Natural killer cell treated with Interleukin-12 subunit alpha and Interleukin-12 subunit beta and Interleukin-15 and Interleukin-18, amount 100 ng/mL, for 72 hours (primary cell): ENCODE measurements around the gene BRD4. TPM values are rescaled to one million over a fixed set of nuclear protein-coding genes. Genes with fewer than 3 reads are reported as not detected.
A peak's percentile ranks its signal among the peaks of the same experiment; 100 is the strongest.

Experiments used
- ATAC-seq, 2 donors: fragments of 150-1000 bp; cut with Tn5 transposase in 1 of 2; sonication (Bioruptor Pico), chemical (Tn5 transposase) in 1 of 2; 2 replicates each; pipeline ENCODE4 v1.10.0; 2021
- DNase-seq: peaks from one replicate; pipeline ENCODE4 v3.0.0; 2022; ENCODE audit warnings: low spot score
- H3K27ac Mint-ChIP-seq, 2 donors: 1 replicate in 1 of 2; 2 replicates in 1 of 2; pipeline ENCODE4 v1.8.0; 2022; ENCODE audit warnings: mixed read lengths in 2 of 2, mild to moderate bottlenecking in 1 of 2, moderate library complexity in 1 of 2
- H3K27me3 Mint-ChIP-seq, 2 donors: 1 replicate in 1 of 2; 2 replicates in 1 of 2; pipeline ENCODE4 v1.8.0; 2022; ENCODE audit warnings: mixed read lengths in 2 of 2
- H3K36me3 Mint-ChIP-seq: one replicate; pipeline ENCODE4 v1.8.0; 2022; ENCODE audit warnings: mixed read lengths
- H3K4me1 Mint-ChIP-seq, 2 donors: 1 replicate in 1 of 2; 2 replicates in 1 of 2; pipeline ENCODE4 v1.8.0; 2022; ENCODE audit warnings: low read depth in 2 of 2, mixed read lengths in 2 of 2, mild to moderate bottlenecking in 1 of 2
- H3K4me3 Mint-ChIP-seq: one replicate; pipeline ENCODE4 v1.8.0; 2022; ENCODE audit warnings: mixed read lengths
- H3K9me3 Mint-ChIP-seq: 2 replicates; pipeline ENCODE4 v1.8.0; 2022; ENCODE audit warnings: mixed read lengths
- total RNA-seq, 2 donors: library from RNA; stranded (reverse); gene quantifications; one replicate each; pipeline ENCODE4 v1.2.3, GENCODE V29; 2022

Gene BRD4
- total RNA-seq, 2 donors from 2014 or later, result 111 to 161 TPM

DNA sequence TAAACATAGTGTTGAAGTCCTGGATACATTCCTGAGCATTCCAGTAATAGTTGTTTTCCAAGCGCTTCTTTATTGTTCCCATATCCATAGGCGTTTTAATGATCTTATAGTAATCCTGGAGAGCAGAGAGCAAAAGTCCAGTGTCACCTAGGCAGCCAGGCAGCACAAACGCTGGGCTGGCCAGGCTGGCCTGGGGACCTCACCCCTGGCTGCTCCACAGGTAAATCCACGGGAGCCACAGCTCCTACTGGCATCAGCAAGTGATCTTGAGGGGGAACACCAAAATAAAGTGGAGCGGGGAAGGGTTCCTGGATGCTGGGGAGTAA lies 63.4 kb downstream of the BRD4 start:
- Mint-ChIP-seq H3K9me3 (no peaks in the 10 kb centered on the region), H3K27me3 (no peaks in the 10 kb centered on the region), H3K4me1 (peaks cover 30 to 56% of the 10 kb centered on the region in 2 donors), H3K27ac (no peak overlapping the region), H3K4me3 (no peak overlapping the region), H3K36me3 (peaks cover 8% of the 10 kb centered on the region)
- DNase-seq, result no peak
- ATAC-seq, result no peak

DNA sequence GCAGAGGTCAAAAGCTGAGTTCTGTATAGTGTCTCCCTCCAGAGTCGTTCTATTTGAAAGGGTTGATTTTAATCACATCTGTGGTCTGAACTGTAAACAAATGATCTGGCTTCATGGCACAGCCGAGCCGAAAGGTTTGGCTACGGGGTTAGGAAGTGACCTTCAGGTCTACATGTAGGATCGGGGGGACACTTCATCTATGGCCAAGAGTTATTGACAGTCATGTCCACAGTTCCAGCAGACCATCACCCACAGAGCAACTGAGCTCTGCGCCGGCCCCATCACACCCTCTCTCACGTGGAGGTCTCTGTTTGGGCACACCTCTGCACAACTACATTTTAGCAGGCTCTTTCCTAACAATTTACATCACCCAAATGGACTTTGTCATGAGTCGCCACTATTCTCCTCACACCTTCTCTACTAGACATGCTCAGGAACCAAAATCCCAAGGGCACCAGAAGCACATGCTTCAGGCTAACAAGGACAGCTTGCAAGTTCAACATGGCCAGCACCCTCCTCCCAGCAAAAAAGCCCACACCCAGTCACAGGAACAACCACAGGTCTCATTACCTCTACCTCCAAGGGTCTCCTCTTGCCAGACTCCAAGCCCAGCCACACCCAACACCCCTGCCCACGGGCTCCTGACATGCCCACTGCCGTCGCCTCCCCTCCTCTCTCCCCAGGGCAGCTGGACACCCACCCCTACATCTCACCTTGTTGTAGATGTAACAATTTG lies 64.0 kb downstream of the BRD4 start:
- Mint-ChIP-seq H3K4me1 (peaks cover 29 to 55% of the 10 kb centered on the region in 2 donors), H3K36me3 (peaks cover 8% of the 10 kb centered on the region)

DNA sequence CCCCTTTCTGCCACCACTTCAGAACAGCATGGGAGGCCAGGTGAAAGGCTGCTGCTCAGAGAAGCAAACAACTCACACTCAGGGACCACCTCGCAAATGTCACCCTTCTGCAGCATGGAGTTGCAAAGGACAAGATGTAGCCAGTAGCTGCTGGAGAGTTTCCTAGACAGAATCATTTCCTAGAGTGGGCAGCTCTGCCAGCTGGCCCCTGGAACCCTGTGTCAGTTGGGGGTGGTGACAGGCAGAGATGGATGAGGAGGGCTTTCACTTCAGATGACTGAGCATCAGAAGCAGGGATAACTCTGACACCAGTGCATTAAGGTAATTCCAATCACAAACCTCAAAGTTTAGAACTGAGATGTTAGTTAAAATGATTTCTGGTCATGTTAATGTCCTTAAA lies 65.7 kb downstream of the BRD4 start:
- ATAC-seq (no peak), DNase-seq (no peak)
- H3K27ac Mint-ChIP-seq, result no peak overlapping the region
- peaks cover 8% of the 10 kb centered on the region for H3K36me3 Mint-ChIP-seq
- no peaks in the 10 kb centered on the region for H3K27me3 Mint-ChIP-seq
- H3K9me3 Mint-ChIP-seq, result no peaks in the 10 kb centered on the region
- peaks cover 27 to 42% of the 10 kb centered on the region in 2 donors for H3K4me1 Mint-ChIP-seq
- H3K4me3 Mint-ChIP-seq, result no peak overlapping the region

More for the DNA sequence above, 64.0 kb downstream of the BRD4 start:
- ATAC-seq (no peak), DNase-seq (no peak)
- H3K27me3 Mint-ChIP-seq, result no peaks in the 10 kb centered on the region
- no peaks in the 10 kb centered on the region for H3K9me3 Mint-ChIP-seq
- peak overlapping the region in 1 of 2 donors; percentile 72 for H3K27ac Mint-ChIP-seq
- no peak overlapping the region for H3K4me3 Mint-ChIP-seq

DNA sequence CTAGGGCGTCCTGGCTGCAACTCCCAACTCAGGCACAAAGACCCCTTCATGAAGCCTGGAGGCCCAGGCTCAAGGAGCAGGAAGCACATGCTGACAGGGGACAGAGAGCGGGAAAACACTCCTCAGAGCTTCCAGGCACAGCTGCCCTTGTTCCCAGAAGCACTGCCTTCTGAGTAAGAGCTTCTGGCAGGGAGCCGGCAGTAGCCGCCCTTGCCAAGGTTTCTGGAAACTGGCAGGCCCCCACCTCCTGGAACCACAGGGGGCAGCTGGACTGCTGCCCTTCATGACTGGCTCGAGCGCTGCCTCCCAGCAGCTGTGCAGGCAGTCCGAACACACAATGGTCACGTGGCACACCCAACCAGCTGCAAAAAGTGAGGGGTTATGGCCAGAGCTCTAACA lies 66.5 kb downstream of the BRD4 start:
- Mint-ChIP-seq H3K27ac (no peak overlapping the region), H3K27me3 (no peaks in the 10 kb centered on the region), H3K4me1 (peaks cover 19 to 35% of the 10 kb centered on the region in 2 donors), H3K4me3 (no peak overlapping the region), H3K36me3 (peaks cover under 1% of the 10 kb centered on the region), H3K9me3 (no peaks in the 10 kb centered on the region)
- no peak for ATAC-seq
- no peak for DNase-seq

DNA sequence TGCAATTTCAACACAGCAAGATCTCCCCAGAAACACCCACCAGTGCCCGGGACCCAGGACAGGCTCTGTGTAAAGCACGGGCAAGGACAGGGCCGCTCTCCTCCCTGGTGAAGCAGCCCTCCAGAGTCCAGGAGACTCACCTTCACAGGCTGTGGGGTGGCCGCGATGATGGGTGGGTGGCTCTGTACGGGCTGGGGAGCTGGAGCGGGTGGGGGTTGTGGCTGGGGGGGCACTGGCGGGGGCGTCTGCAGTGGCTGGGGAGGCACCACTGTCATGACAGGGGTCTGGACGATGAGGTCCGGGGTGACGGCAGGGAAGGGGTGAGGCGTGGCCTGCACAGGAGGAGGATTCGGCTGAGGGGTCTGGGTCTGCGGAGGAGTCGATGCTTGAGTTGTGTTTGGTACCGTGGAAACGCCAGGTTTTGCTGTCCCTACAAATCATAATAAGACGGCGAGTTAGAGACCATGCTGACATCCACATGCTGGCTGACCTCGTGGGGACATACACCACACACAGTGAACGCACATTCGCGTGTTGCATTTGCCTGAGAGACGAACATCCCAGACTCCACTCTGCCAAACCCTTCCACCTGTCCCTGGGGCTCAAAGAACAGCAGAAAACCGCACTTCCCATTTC lies 67.0 kb downstream of the BRD4 start:
- peaks cover 15 to 32% of the 10 kb centered on the region in 2 donors for H3K4me1 Mint-ChIP-seq
- no peaks in the 10 kb centered on the region for H3K9me3 Mint-ChIP-seq
- ATAC-seq, result no peak
- no peaks in the 10 kb centered on the region for H3K36me3 Mint-ChIP-seq
- H3K4me3 Mint-ChIP-seq, result no peak overlapping the region
- H3K27me3 Mint-ChIP-seq, result no peaks in the 10 kb centered on the region
- no peak overlapping the region for H3K27ac Mint-ChIP-seq
- no peak for DNase-seq

DNA sequence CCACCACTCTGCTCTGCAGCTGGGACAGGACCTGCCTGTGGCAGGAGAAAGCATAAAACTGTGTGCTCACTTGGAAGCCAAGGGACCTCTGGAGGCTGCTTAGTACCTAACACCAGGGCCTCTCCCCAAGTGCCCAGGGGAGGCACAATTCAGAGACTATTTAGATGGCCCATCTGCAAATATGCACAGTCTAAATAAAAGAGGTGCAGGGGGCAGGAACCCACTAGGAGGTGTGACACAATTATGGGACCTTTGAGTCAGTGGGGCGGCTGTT lies 67.5 kb downstream of the BRD4 start:
- DNase-seq (no peak), ATAC-seq (no peak)
- no peak overlapping the region for H3K4me3 Mint-ChIP-seq
- H3K9me3 Mint-ChIP-seq, result no peaks in the 10 kb centered on the region
- no peak overlapping the region for H3K27ac Mint-ChIP-seq
- H3K36me3 Mint-ChIP-seq, result no peaks in the 10 kb centered on the region
- H3K27me3 Mint-ChIP-seq, result no peaks in the 10 kb centered on the region
- peaks cover 11 to 28% of the 10 kb centered on the region in 2 donors for H3K4me1 Mint-ChIP-seq

DNA sequence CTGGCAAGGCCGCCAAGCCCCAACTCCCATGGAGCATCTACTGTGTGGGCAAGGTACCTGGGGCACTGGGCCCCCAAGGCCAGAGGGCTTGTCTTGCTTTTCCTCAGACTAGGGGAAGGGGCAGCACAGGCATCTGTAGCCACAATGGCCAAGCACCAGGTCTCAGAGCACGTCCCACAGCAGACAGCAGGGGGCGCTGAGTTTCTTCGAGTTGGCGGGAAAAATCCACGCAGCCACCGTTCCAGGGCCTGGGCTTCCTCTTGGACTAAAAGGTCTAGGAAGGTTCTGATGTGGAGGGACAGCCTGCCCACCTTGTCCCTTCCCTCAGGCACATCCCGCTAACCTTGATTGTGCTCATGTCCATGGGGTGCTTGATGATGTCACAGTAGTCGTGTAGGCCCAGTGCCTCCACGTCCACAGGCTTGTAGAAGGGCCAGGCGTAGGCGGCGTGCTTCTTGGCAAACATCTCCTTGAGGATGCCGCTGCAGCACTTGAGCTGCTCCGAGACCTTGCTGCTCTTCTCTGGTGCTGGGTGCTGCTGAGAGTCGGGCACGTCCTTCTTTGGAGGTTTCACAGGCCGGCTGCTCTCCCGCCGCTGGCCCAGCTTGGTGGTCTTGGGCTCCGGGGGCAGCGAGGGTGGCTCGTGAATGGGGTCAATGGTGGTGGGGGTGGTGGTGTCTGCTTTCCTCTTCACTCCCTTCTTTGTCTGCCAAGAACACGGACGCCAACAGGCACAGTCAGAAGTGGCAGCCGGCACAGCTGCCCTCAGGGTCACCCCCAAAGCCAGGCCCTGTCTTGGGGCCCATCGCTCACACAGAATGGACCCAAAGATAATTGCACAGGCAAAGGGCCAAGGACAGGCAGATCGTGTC lies 68.0 kb downstream of the BRD4 start:
- H3K27me3 Mint-ChIP-seq, result no peaks in the 10 kb centered on the region
- H3K4me3 Mint-ChIP-seq, result no peak overlapping the region
- no peaks in the 10 kb centered on the region for H3K36me3 Mint-ChIP-seq
- H3K27ac Mint-ChIP-seq, result no peak overlapping the region
- peak; percentile 50 to 68 for ATAC-seq
- no peak for DNase-seq
- H3K4me1 Mint-ChIP-seq, result peaks cover 5 to 22% of the 10 kb centered on the region in 2 donors
- H3K9me3 Mint-ChIP-seq, result no peaks in the 10 kb centered on the region

DNA sequence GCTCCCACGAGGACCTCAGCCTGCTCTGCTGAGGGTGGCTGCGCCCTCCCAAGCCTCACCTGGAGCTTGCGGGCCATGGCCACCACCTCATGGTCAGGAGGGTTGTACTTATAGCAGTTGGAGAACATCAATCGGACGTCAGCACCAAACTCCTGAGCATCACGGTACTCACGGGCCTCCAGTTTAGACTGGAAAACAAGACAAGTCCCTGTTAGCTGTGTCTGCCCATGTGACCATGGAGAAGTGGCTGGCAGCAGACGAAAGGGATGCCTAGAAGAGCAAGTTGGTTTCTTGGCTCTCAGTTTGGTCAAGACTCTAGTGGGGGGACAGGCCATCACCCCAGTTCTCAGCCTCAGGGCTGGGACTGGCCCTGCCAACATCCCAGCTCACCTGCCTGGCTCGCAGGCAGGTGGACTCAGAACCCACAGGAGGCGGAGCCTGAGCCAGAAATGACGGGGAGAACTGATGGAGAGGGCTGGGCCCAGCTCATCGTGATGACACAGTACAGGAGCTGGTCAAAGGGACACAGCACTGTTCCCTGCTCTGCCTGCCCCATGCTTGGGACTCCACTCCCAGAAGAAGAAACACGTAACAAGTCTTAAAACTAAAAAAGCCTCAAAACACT lies 68.9 kb downstream of the BRD4 start:
- ATAC-seq (no peak), DNase-seq (no peak)
- Mint-ChIP-seq H3K4me1 (peaks cover 5 to 19% of the 10 kb centered on the region in 2 donors), H3K9me3 (no peaks in the 10 kb centered on the region), H3K27me3 (no peaks in the 10 kb centered on the region), H3K4me3 (no peak overlapping the region), H3K36me3 (peaks cover 3% of the 10 kb centered on the region), H3K27ac (peak overlapping the region in 1 of 2 donors; percentile 54)

DNA sequence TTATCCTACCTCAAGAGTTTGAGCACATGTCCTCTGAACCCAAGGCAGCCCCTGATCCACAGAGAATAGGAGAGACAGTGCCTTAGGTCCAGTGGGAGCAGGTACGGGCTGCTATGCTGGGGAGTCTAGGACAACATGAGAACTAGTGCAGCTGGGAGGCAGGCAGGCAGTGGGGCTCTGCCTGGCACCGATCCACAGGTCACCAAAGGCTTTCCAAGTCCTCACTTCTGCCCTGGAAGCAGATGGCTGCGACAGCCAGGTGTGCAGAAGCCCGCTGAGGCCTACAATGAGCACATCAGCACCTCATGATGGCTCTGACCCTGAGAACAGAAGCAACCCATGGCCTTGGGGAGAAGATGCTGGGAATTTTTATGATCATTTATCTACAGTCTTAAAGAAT lies 70.3 kb downstream of the BRD4 start:
- Mint-ChIP-seq H3K27ac (no peak overlapping the region), H3K36me3 (peaks cover 4% of the 10 kb centered on the region), H3K4me3 (no peak overlapping the region), H3K4me1 (peaks cover 0 to 7% of the 10 kb centered on the region in 2 donors), H3K9me3 (no peaks in the 10 kb centered on the region), H3K27me3 (no peaks in the 10 kb centered on the region)
- DNase-seq (no peak), ATAC-seq (no peak)

DNA sequence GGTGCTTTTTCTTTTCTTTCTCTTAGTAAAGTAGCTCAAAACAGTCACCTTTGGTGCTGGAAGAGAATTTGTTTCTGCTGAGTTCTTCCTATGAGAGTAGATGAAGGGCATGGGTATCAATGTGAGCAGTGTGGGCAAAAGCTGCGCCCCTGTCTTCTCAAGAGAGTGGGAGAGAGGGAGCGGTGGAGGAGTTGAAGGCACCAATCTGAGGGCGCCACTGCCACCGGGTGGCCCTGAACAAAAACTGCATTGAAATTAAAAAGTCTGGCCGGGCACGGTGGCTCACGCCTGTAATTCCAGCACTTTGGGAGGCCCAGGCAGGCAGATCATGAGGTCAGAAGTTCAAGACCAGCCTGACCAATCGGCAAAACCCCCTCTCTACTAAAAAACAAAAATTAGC lies 71.4 kb downstream of the BRD4 start:
- no peak for ATAC-seq
- no peak overlapping the region for H3K4me3 Mint-ChIP-seq
- peaks cover 8% of the 10 kb centered on the region for H3K36me3 Mint-ChIP-seq
- no peaks in the 10 kb centered on the region for H3K9me3 Mint-ChIP-seq
- peaks cover 0 to 9% of the 10 kb centered on the region in 2 donors for H3K4me1 Mint-ChIP-seq
- peak overlapping the region in 1 of 2 donors; percentile 27 for H3K27ac Mint-ChIP-seq
- DNase-seq, result no peak
- no peaks in the 10 kb centered on the region for H3K27me3 Mint-ChIP-seq

DNA sequence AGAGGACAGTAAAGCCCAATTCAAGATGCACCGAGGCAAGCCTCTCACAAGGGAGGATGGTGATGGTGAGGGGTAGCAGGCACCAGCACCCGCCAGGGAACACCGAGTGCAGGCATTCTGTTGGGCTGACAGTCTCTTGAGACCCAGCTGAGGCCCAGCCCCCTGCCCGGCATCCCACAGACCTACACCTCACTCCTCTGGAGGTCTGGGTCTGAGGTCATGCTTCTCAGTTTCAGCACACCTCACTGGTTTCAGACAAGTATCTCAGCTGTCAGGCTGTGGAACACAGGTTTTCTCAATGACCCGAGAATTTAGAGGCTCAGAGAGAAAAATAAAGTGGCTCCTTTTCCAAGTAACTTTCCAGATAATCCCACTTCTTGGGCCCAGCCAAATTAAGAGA lies 72.4 kb downstream of the BRD4 start:
- Mint-ChIP-seq H3K9me3 (no peaks in the 10 kb centered on the region), H3K36me3 (peaks cover 10% of the 10 kb centered on the region), H3K4me3 (no peak overlapping the region), H3K27me3 (no peaks in the 10 kb centered on the region), H3K4me1 (peaks cover 0 to 9% of the 10 kb centered on the region in 2 donors), H3K27ac (no peak overlapping the region)
- ATAC-seq, result no peak
- DNase-seq, result no peak

DNA sequence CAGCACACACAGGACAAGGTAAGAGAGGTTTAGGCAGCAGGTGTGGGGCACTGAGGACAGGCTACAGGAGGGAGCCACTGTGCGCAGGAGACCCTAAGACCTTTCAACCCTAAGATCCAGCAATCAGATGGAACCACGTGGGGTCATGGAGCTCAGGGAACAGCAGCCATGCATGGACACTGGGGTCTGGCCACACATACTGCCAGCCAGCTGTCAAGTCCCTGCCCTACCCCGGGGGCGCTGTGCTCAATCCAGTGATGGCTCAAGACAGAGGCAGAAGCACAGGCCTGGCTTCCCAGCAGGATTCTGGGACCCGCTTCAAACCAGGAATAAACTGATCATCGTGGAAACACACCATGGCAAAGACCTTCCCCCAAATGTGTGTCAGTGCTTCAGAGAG lies 74.6 kb downstream of the BRD4 start:
- H3K36me3 Mint-ChIP-seq, result peaks cover 10% of the 10 kb centered on the region

DNA sequence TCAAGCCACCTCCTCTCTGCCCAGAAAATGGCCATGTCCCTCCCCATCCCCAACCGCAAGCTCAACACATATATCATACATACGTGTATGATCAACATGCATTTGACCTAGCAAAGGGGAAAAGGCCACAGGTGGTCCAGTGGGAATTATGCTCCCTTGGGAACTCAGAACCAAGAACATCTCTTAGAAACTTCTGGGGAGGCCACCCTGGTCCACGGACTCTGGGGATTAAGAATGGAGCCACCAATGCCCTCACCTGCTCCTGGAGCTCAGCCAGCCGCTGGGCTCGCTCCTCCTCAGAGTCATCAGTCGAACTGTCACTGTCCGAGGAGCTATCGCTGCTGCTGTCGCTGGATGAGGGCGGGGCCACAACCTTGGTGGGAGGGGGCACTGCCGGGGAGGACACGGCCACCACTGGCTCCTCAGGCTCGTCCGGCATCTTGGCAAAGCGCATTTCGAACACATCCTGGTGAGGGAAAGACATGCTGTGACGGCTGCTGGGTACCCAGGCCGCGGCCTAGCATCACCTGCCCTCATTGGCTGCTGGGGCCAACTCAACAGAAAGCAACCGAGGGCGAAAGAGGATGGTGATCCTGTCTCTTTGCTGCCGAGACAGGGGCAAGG lies 75.5 kb downstream of the BRD4 start:
- peaks cover 10% of the 10 kb centered on the region for H3K36me3 Mint-ChIP-seq
- no peak for ATAC-seq
- no peaks in the 10 kb centered on the region for H3K9me3 Mint-ChIP-seq
- peaks cover 0 to 9% of the 10 kb centered on the region in 2 donors for H3K4me1 Mint-ChIP-seq
- H3K27me3 Mint-ChIP-seq, result no peaks in the 10 kb centered on the region
- no peak overlapping the region for H3K4me3 Mint-ChIP-seq
- no peak overlapping the region for H3K27ac Mint-ChIP-seq
- no peak for DNase-seq

More for the DNA sequence above, 74.6 kb downstream of the BRD4 start:
- Mint-ChIP-seq H3K4me1 (peaks cover 0 to 9% of the 10 kb centered on the region in 2 donors), H3K27me3 (no peaks in the 10 kb centered on the region), H3K9me3 (no peaks in the 10 kb centered on the region), H3K4me3 (no peak overlapping the region), H3K27ac (no peak overlapping the region)
- no peak for ATAC-seq
- no peak for DNase-seq
